ENCODE measurements around the gene RAB4A.

The RAB4A gene, protein sequence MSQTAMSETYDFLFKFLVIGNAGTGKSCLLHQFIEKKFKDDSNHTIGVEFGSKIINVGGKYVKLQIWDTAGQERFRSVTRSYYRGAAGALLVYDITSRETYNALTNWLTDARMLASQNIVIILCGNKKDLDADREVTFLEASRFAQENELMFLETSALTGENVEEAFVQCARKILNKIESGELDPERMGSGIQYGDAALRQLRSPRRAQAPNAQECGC

DNA sequence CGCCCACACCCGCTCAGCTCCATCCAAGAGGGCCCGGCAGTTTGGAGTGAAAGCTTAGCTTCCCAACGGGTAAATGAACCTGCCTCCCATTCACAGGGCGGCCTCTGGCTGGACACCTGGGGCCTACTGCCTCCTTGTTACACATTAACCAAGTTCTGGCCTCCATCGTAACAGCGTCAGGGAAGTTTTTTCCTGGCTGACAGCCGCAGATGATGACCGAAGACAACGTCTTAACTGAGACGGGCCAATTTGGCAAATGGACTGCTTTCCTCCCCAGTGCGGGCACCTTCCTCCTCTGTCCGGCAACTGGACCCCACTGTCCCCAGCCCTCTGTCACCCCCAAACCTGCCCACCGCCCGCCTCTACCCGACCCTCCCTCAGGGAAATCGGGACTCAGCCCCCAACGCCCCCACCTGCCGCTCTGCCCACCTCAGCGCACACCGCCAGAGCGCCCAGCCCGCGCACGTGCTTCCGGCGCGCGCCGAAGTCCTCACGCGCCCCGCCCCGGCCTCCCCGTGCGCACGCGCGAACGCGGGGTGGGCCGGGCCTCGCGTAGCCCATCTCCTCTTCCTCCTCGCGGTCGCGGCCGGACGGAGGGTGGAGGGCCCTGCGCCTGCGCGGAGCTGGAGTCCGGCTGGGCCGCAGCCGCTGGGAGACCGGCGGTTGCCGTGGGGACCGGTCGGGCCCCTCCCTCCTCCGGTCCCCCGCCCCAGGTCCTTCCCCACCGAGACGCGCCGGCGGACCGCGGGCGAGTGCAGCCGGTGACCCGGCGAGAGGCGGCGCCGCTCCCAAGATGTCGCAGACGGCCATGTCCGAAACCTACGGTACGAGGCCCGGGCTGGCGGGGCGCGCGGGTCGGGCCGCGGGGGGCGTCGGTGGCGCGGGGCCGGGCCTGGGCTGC is at the start of gene RAB4A:
RAB4A (plus strand) TSS at position 565 of the 901 bp plus-strand sequence; CDS start at position 794, 229 bp downstream.
- peak; percentile 87 for DNase-seq

DNA sequence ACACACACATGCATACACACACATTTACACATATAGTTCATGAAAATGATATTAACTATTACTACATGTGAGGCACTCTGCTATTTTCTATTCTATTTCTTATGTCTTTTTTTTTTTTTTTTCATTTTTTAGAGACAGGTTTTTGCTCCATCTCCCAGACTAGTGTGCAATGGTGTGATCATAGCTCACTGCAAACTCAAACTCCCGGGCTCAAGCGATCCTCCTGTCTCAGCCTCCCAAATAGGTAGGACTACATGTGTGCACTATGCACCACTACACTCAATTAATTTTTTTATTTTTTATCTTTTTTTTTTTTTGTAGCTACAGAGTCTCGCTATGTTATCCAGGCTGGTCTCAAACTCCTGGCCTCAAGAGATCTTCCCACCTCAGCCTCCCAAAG is 48.8 kb upstream of the RAB4A start:
- DNase-seq = no peak

DNA sequence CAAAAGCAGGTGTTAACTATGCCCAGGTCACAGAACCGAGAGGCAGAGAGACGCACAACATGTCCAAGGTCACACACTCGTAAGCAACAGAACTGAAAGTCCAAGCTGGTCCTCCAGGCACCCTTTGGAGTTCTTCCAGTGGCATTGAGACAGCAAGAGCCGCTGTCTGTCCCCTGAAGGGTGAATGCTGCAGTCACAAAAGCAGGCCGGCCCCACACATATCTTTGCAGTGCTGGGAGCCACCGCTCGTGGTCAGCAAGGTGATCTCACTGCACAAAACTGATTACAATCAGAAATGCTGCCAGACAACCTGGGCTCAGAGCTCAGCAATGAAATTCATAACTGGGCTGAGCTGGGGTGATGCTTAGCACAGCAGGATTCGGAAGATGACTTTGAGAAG is 47.4 kb upstream of the RAB4A start:
- DNase-seq = no peak

DNA sequence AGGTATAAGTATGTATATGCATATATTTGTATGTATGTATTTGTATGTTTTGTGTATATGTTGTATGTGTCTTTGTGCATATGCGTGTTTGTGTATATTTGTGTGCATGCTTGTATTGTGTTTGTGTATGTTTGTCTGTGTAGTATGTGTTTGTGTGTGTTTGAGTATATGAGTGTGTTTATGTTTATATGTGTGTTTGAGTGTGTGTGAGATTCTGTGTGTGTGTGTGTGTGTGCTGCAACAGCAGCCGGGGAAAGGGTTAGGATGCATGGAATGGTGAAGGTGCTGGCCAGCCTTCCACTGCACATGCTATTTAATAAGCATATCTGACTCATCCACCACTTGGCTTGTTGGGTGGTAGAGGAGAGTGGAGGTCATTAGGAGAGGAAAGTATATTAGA is 46.6 kb upstream of the RAB4A start:
- DNase-seq = no peak

DNA sequence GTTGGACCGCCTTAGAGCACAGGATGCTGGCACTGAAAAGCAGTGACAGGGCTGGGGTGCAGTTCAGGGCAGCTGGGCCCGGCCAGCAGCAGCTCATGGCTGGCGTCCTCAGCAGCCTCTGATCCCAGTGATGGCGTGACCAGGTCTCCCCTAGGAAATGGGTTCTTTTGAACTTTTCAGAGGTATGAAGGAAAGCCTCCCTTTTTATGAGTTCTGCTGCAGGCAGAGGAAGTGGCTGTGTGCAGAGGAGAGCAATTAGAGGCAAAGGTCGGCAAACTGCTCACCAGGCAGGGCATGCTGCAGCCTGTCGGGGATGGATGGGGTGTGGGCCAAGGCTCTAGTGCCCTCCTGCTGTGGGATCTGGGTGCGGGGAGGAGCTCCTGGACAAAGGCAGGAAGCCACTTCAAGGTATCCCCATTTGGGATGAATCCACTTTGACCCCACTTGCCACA is 45.6 kb upstream of the RAB4A start:
- no peak for DNase-seq

DNA sequence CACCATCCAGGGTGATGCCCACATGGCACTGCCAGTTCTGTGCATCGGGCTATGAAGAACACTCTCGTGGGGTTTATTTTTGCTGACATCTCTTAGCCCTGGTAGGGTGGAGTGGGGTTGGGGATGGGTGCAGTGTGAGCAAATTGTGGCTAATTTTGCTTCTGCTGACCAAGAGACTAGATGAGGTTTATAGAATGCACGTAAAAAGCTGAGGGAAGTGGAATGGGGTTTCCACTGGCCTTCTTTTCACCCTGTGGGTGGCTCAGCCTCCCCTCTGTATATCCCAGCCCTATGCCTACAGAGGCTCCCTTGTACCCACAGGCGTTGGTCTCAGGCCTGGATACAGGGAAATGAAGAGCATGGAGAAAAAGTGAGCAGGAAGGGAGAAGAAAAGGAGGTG is 44.1 kb upstream of the RAB4A start:
- no peak for DNase-seq

DNA sequence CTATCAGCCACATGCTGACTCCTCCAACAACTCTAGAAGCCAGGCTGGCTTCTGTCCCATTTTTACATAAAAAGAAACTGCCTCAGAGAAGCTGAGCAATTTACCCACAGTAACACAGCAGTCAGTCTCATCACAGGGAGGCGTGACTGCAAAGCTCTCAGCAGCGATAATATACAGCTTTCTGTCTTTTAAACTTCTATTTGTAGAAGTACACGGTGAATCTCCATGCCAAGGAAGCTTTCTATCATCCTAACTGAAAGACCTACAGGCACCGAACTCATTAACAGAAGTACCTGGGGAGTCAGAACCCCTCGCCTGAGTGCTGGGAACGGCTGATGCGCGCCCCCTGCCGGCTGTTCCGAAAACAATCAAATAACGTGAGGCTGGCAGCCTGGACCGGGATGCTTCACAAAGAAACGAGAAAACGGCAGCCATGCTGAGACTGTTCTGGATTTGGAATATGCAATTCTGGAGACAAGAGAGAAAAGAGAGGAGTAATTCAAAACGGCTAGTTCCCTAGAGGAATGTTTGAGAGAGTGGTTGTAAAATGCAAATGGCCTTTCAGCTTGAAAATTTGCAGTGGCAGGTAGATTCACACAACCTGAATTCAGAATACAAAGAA is 43.5 kb upstream of the RAB4A start:
- DNase-seq = peak; percentile 83

DNA sequence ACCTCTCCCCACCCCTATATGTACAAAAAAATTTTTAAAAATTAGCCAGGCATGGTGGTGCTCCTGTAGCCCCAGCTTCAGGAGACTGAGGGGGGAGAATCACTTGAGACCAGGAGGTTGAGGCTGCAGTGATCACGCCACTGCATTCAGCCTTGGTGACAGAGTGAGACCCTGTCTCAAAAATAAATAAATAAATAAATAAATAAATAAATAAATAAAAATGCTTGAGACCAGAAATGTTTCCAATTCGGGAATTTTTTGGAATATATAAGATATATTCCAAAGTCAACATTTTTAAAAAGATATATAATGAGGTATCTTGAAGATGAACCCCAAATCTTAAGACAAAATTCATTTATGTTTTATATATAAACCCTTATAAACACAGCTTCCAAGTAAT is 42.4 kb upstream of the RAB4A start:
- DNase-seq = no peak

DNA sequence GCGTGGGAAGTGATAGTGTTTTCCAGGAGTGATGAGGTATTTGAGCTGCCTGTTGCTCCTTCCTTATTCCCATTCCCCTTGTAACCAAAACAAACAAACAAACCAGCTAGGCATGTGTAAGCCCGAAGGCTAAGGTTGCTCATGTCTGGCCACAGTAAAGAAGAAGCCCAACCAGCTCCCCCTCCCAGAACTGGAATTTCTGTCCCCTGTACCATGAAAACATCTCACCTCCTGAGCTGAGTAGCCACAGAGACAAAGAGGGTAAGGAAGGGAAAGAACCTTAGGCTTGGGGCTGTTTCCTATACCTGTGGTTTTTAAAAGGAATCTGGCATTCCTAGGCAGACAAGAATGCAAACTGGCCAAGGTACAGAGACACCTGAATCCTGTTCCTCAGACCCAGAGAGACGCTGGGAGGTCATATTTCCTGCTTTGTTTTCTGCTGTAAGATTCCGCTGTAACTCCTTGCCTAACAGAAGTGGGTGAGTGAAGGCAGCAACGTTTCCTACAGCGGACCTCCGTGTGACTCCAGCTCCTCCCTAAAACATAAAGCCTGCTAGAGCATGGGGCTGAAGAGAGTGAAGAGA is 41.7 kb upstream of the RAB4A start:
- no peak for DNase-seq

DNA sequence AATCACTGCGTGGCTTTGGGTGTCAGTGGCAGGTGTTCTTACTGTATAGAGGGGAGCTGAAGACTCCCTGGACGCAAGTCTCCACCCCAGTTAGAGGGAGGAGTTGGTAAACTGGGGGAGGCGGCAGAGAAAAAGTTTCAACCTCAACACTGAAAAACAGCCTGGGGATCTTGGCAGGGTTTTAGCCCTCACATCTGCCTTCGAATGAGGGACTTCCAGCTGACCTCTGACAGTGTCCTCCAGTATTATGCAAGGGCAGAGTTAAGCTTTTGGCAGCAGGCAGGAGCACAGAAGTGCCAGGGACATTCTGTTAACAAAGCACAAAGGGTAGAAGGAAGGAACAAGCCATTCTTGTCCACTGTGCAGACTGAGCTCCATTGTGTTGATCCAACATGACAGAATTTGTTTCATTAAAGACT is 41.2 kb upstream of the RAB4A start:
- DNase-seq = no peak

DNA sequence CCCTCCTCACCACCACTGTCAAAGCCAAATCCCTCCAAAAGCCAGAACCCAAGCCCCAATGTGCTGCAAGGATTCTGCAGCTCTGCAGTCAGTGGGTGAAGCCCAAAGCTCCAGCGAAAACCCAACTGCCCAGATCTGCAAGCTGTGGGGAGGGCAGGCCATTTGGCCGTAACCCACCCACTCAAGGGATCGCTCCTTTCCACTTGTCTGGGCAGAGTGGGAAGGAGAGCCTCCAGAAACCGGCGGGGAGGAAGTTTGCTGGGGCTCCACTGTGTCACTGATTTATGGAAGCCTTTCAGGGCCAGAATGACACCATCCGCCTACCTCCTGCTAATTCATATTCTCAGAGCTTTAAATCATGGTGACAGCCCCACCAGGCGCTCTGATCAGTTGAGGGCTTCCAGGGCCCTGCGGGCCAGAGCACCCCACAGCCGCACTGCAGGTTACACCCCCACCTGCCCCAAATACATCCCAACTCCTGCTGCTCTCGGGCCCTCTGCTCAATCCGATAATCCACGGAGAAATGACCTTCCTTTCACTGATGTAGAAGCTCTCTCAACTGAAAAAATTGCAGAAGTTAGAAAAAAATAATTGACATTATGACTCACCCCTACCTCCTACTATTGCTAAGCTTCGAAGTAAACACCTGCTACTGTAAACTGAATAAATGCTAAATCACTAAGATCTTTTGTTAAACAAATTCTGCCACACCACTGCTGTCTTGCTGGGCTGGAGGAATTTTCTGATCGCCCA is 40.6 kb upstream of the RAB4A start:
- DNase-seq = no peak

DNA sequence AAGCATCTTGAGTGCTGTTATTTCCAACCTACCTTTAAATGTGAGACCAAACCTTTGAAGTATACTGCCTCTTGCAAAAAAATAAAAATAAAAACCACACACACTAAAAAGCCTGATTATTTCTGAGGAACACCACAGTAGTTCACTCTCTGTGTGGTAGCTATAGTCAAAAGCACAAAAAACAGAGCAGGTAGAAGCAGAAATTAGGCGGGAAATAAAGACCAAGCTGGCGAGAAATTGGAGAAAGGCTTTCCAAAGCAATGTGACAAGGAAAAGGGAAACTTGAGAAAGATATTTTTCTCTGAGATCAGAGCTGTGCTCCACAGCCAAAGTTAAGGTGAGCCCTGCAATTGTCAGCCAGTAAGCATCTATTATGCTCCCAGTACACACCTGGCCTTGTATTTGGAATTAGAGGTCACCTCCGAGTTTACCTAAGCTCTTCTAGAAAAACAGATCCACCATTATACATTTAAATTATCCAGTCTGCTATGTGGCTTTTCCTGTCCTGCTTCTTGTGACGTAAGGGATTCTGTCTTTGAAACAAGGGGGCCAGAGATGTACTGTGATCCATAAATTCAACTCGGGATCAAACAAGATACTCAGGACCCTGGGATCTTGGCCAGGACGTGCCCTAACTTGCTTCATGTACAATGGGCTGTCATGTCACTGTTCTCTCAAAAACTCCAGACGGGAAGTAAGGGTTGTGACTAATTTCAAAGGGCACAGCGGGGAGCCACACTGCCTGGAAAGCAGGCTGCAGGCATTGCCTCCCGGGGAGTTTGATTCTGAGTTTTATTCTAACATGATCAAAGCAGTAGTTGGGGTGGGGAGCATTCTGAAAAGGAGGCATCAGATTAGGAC is 39.8 kb upstream of the RAB4A start:
- DNase-seq = no peak

DNA sequence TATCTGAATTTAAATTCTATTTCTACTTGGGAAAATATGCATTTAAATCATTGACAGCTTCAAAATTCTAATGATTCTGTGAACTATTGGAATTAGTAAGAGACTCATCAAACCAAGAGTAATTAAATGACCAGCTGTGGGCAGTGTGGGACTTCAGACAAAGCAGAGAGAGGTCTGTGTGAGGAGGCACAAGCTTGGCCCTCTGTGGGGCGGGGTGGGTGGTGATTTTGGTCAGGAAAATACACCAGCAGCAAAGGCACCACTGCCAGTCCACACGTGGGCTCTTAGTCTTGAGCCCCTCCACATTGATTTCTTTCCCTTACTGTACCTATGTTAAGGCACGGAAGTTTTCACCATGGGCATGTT is 39.2 kb upstream of the RAB4A start:
- DNase-seq = no peak

DNA sequence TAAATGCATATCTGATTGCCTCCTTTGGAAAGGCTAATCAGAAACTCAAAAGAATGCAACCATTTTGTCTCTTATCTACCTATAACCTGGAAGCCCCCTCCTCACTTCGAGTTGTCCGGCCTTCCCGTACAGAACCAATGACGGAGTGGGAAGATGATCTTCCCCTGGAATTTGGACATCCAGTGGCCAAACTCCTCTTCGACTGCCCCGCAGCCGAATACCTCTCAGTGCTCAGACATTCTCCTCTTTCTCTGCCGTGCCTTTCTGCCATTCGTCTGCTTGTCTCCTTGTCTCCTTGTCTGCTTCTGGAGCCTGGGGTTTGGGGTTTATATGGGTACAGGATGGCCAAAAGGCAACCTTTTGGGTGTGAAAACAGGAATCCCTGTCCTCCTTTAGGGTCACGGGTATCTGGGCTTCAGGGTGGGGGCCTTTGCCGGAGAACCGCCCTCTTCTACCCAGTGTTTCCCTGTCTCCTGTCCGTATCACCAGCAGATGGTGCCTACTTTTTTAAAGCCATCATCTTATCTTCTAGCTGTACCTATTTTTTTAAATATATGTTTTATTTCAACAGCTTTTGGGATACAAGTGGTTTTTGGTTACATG is 35.9 kb upstream of the RAB4A start:
- no peak for DNase-seq

DNA sequence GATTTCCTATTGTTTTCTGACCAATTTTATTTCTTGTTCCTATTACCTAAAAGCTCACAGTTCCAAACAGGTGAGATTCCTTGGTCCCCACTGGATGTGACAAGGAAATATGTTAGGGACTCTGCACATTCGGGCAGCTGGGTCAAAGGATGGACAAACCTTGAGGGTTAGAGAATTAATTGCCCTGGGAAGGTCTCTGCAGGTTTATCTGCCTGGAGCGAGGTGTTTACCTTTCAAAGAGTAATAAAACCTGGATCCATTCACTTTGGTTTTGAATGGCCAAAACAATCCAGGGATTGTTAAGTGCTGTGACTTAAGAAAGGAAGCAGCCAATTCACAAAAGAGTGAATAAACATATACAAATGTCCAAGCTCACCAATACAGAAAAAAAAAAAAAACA is 33.6 kb upstream of the RAB4A start:
- no peak for DNase-seq

DNA sequence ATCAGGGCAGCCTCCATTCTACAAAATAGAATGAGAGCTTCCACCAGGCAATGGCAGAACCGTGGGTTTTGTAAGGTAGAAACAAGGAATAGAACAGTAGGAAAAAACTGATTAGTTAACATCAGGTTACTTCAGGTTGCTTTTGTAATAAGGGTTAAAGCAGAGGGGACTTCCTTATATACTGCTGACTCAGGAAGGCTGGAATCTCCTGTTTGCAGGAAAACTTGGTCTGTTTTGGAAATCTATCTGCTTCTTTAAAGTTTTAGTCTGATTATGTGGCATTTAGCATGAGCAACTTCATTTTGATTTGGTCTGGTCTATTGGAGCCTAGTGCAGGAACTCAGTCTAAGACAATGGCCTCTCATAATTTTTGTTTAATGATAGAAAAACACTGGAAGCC is 32.7 kb upstream of the RAB4A start:
- DNase-seq = no peak

DNA sequence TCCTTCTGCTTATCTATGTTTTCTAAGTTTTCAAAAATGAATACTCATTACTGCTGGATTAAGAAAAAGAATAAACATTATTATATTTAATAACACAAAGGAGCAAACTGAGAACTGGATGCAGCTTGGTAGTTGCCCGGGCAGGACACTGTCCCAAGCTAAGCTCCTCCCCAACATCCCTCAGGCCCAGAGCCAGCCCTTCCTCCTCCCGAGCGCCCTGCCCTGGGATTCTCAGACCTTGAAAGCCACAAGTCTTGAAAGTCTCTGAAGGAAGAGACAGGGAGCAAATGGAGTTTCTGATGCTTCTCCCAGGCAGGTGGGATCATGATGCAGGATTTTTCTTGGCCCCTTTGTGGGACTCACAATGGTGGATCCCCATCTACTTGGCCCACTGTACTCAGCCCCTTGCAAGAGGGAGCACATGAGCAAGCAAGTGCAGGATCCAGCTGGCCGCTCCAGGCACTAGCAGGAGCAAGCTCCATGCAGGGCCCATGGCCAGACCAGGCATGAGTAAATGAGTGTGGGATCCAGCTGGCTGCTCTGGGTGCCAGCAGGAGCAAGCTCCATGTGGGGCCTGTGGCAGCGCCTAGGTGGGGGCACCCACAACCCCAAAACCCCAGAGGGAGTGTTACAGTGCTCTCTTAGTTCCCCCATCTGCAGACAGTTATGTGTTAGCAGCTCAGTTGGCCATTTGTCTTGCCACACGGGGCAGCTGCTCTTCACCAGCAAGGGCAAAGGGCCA is 32.1 kb upstream of the RAB4A start:
- no peak for DNase-seq

DNA sequence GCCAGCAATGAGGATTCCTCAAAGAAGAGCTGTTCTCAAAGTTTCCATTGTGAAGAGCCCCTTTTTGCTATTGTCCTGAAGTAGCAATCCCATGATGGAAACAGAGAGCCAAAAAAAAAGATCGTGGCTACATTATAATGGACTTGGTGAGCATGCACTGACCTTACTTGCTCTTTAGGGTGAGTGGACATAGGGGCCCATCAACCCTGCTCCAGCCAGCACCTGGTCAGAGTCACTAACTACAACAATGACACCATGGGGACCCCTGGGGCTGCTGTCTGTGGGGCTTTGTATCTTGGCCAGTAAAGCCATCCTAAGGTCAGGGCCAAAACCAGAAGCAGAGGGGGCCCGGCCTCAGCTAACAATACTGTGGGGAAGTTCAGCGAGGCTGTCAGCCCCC is 30.4 kb upstream of the RAB4A start:
- no peak for DNase-seq

DNA sequence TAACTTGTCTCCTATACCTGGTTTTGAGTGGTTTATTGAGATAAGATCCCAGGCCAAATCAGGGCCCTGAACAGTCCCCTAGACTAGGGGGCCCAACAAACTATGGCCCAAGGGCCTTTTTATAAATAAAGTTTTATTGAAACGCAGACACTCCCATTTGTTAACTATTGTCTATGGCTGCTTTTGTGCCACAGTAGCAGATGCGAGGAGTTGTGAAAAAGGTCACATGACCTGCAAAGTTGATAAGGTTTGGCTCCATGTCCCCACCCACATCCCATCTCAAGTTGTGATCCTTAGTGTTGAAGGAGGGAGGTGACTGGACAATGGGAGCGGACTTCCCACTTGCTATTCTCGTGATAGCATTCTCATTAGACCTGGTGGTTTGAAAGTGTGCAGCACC is 29.5 kb upstream of the RAB4A start:
- no peak for DNase-seq

DNA sequence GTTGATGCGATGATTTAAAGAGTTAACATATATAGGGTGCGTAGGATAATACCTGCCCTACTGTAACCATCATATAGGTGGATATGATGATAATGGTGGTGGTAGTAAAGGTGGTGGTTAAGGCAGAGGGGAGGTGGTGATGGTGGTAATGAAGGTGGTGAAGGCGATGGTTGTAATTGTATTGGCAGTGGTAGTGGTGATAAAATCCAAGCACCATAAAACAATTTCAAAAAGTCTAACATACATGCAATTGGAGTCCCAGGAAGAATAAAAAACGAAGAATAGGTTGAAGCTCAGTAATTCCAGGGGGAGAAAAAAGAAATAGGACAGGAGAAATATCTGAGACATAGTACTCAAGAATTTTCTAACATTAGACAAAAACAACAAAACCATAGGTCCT is 27.3 kb upstream of the RAB4A start:
- no peak for DNase-seq

DNA sequence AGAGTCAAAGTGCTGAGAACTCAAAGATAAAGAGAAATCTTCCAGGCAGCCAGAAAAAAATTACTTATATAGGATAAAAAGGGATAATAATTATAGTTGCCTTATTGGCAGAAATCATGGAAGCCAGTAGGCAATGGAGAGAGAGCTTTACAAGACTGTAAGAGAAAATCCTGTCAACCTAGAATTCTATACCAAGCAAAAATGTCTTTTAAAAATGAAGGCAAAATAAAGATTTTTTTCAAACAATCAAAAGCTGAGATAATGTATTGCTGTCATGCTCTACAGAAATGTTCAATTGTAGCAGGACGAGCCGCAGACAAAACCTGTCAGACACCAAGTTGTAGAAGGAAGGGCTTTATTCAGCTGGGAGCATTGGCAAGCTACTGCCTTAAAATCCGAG is 26.8 kb upstream of the RAB4A start:
- no peak for DNase-seq
